ENCODE measurements around the gene SEBOX. TPM values are rescaled to one million over a fixed set of nuclear protein-coding genes. Genes with fewer than 3 reads are reported as not detected.

SEBOX gene
- total RNA-seq, 4 donors from 2014 or later, result not detected

- WGBS, result 97% methylated on average over 4 of the region's 4 CpGs
Observed at GRCh38 chr17:28315846-28316705, 48.9 kb downstream of the SEBOX start.

DNA sequence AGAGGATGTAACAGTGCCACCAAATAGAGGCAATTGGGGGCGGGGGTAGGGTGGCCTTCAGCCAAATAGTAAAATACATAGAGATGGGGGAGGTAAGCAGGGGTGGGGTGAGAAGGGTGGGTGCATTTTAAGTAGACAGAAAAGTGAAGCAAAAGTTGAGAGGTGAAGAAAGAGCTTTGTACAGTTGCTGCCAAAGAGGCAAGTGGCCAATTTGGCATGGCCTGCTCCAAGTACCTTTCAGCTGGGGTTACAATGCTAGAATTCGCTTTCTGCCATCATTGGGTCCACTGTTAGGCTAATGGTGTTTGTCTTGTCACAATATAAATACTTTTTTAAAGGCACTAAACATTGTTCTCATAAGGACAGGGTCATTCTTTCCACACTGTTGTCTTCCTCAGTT, 51.2 kb downstream of the SEBOX start:
- H3K36me3 ChIP-seq, result no peaks in the 10 kb centered on the region
- H3K9me3 ChIP-seq, result no peaks in the 10 kb centered on the region
- TF ChIP-seq EP300 (IDR thresholded peaks at IDR 0.05) (no peak), POLR2AphosphoS5 (IDR thresholded peaks at IDR 0.05) (no peak), POLR2A (IDR thresholded peaks at IDR 0.05) (no peak), CTCF (IDR thresholded peaks at IDR 0.05) (no peak)
- H3K27ac ChIP-seq, result no peak overlapping the region
- H3K27me3 ChIP-seq, result no peaks in the 10 kb centered on the region
- DNase-seq (ENCODE audit: low spot score in 2 of 2), result no peak
- H3K4me1 ChIP-seq, result peaks cover 10% of the 10 kb centered on the region
- H3K4me3 ChIP-seq, result no peak overlapping the region
- 88% methylated on average over 2 of the region's 2 CpGs for WGBS

More at GRCh38 chr17:28315846-28316705, 48.9 kb downstream of the SEBOX start:
- Histone ChIP-seq H3K27me3 (no peaks in the 10 kb centered on the region), H3K27ac (no peak overlapping the region), H3K4me3 (no peak overlapping the region), H3K36me3 (no peaks in the 10 kb centered on the region), H3K4me1 (peaks cover 24% of the 10 kb centered on the region), H3K9me3 (no peaks in the 10 kb centered on the region)
- no peak for DNase-seq (ENCODE audit: low spot score in 2 of 2)
- no peak for TF ChIP-seq EP300 (IDR thresholded peaks at IDR 0.05)
- TF ChIP-seq POLR2A (IDR thresholded peaks at IDR 0.05), result no peak
- TF ChIP-seq CTCF (IDR thresholded peaks at IDR 0.05), result no peak
- TF ChIP-seq POLR2AphosphoS5 (IDR thresholded peaks at IDR 0.05), result no peak

Other genes starting within 250 kb of the SEBOX start
- gene TMEM97, start 46.0 kb downstream of the SEBOX start, total RNA-seq, result 10 to 100 TPM; 15.4 to 28.2 (median 20.9) TPM
- gene IFT20, start 29.7 kb downstream of the SEBOX start, total RNA-seq, result 10 to 100 TPM; 31.5 to 52.1 (median 32.9) TPM
- gene TNFAIP1, start 29.4 kb downstream of the SEBOX start, total RNA-seq, result 10 to 100 TPM; 51.5 to 81.3 (median 66.4) TPM
- 100 to 1,000 TPM in 1 of 4 donors, 10 to 100 TPM in 3; 52.9 to 103 (median 86.0) TPM for gene POLDIP2, start 7.7 kb downstream of the SEBOX start, total RNA-seq
- 1 to 10 TPM in 1 of 4 donors, under 1 TPM in 2, not detected in 1; 0.42 to 4.2 (median 0.42) TPM for gene VTN, start 5.1 kb upstream of the SEBOX start, total RNA-seq
- 10 to 100 TPM in 2 of 4 donors, 1 to 10 TPM in 2; 4.0 to 17.7 (median 11.6) TPM for gene SARM1, start 6.5 kb upstream of the SEBOX start, total RNA-seq
- gene SLC46A1, start 41.0 kb upstream of the SEBOX start, total RNA-seq, result 1 to 10 TPM; 2.1 to 8.5 (median 3.5) TPM
- gene SLC13A2, start 108.4 kb upstream of the SEBOX start, total RNA-seq, result 10 to 100 TPM in 3 of 4 donors, 1 to 10 TPM in 1; 9.7 to 22.0 (median 14.8) TPM
- 10 to 100 TPM; 37.4 to 48.3 (median 38.3) TPM for gene FOXN1, start 141.1 kb upstream of the SEBOX start, total RNA-seq
- 10 to 100 TPM; 29.0 to 36.2 (median 32.6) TPM for gene UNC119, start 187.4 kb upstream of the SEBOX start, total RNA-seq
- 10 to 100 TPM; 38.1 to 76.4 (median 59.2) TPM for gene PIGS, start 206.3 kb upstream of the SEBOX start, total RNA-seq
- gene ALDOC, start 211.7 kb upstream of the SEBOX start, total RNA-seq, result 100 to 1,000 TPM in 1 of 4 donors, 10 to 100 TPM in 3; 33.0 to 103 (median 62.6) TPM
- gene SPAG5, start 233.8 kb upstream of the SEBOX start, total RNA-seq, result 10 to 100 TPM in 1 of 4 donors, 1 to 10 TPM in 3; 5.7 to 13.5 (median 7.0) TPM
- 10 to 100 TPM in 3 of 4 donors, 1 to 10 TPM in 1; 3.5 to 43.7 (median 15.2) TPM for gene RSKR, start 249.0 kb upstream of the SEBOX start, total RNA-seq